GM12872 (cell line): ENCODE results near the gene CACNA2D3.

Source experiments
- TF ChIP-seq, protein P1 (sequence below): IDR thresholded peaks from 3 replicates; pipeline ENCODE4 v1.5.1; 2011; ENCODE audit warnings: low read depth, mild to moderate bottlenecking, low read length, moderate library complexity; ENCODE audit not compliant: insufficient read depth

The CACNA2D3 gene

DNA sequence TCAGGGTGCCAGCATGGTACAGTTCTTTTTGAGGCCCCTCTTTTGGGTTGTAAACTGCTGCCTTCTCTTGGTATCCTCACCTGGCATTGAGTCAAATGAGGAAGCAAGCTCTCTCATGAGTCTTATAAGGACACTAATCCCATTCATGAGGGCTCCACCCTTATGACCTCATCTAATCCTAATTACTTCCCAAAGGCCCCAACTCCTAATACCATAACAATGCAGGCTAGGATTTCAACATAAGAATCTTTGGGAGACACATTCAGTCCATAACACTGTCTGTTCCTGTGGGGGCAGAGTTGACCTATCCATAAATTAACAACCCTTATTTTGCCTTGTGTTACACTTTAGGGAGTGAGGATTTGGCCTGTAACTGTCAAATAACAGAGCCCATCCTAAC is 527.2 kb downstream of the CACNA2D3 start:
- TF ChIP-seq, protein P1, sequence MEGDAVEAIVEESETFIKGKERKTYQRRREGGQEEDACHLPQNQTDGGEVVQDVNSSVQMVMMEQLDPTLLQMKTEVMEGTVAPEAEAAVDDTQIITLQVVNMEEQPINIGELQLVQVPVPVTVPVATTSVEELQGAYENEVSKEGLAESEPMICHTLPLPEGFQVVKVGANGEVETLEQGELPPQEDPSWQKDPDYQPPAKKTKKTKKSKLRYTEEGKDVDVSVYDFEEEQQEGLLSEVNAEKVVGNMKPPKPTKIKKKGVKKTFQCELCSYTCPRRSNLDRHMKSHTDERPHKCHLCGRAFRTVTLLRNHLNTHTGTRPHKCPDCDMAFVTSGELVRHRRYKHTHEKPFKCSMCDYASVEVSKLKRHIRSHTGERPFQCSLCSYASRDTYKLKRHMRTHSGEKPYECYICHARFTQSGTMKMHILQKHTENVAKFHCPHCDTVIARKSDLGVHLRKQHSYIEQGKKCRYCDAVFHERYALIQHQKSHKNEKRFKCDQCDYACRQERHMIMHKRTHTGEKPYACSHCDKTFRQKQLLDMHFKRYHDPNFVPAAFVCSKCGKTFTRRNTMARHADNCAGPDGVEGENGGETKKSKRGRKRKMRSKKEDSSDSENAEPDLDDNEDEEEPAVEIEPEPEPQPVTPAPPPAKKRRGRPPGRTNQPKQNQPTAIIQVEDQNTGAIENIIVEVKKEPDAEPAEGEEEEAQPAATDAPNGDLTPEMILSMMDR: no peak

DNA sequence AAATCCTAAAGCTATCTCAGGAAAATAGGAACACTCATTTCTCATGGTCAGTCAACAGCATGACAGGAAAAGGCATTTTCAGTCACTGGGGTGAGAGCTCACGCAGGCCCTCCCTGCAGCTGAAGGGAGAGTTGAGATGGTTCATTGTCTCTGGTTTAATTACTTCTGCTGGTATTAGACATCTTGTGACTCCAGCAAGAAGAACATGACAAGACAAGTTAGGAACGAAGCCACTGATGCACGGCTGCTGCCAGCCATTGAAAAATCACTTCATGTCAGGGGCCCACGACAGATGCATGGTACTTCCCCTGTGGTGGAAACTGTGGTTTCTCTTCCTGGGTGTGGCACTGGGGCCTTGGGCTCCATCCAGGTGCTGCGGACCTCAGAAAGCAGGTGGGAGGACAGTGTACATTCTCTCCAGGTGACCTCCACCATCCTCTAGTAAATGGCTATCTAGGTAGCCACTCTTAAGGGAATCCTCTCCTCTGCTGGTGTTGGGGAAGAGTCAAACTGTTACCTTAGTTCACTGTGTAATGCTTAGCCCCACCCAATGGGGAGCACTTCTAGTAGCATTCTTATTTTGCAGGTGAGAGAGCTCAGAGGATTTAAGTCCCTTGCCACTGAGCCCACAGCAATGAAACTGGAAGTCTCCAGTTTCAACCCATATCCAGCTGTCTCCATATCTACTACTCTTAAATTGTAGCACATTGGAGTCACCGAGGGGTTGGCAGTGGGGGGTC is 531.3 kb downstream of the CACNA2D3 start:
- TF ChIP-seq, protein P1: no peak

DNA sequence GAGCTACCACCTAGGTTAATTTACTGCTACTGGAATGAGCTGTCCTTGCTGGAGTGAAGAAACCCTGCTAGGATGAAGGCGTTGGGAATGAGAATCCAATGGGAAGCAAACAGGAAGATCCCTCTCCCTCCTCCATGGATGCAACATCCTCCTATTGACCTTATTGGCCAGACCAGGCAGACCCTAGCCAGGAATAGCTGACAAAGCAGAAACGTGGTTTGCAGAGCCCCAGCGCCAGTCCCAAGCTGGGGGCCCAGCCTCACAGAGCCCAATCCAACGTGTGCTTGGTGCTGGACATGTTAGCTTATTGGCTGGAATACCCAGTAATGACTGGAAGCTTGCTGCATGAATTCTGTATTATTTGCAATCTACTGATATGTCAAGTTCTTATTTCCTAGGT is 532.4 kb downstream of the CACNA2D3 start:
- TF ChIP-seq, protein P1: no peak

DNA sequence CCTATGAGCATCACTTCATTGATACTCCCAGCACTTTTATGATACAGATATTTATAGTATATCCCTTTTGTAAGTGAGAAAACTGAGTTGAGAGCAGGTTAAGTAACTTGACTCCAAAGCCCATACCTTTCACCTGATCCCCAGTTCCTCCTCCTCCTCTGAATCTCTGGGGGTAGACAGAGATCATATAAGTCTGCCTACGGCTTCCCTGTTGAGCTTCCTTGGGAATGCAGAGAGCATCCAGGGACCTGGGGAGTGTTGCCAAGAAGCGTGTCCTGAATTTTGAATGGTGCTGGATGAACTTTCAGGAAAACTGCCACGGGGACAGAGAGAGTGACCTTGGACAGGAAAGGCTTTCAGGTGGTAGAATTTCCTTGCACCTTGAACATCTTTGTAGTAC is 537.0 kb downstream of the CACNA2D3 start:
- TF ChIP-seq, protein P1: no peak

DNA sequence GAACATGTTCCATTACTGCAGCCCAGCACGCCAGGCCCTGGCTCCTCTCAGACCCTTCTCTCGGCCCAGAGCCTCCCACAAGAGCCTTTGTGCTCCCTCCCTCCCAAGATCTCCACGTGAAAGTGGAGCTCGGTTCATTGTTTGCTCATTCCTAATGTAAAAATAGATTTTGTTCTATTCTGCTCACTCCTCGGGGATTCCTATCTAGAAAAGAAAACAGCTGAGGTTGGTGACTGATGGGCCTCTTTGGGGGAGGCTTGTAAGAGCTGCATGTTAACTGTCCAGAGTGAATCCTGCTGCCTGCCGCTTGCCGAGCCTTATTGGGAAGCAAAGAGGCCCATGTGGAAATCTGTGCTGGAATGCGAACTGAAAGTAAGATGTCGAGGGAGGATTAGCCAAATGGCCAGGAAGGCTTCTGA is 538.4 kb downstream of the CACNA2D3 start:
- TF ChIP-seq, protein P1: no peak

DNA sequence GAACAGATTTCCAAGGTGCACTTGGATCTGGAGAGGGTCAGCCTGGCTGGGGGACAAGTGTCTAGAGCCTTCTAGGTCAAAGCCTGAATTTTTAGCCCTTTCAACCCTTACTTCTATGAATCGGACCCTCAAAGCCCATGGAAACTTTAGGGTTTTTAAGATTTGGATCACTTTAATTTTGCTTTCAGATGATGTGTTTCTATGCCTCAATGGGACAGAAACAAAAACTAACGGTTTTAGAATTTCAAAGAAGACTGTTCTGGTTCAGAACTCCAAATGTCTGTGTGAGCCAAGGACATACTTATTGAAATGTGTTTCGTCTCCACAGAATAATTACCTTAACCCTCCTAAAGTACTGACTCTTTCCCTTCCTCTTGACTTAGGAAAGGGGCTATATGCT is 538.8 kb downstream of the CACNA2D3 start:
- TF ChIP-seq, protein P1: no peak

DNA sequence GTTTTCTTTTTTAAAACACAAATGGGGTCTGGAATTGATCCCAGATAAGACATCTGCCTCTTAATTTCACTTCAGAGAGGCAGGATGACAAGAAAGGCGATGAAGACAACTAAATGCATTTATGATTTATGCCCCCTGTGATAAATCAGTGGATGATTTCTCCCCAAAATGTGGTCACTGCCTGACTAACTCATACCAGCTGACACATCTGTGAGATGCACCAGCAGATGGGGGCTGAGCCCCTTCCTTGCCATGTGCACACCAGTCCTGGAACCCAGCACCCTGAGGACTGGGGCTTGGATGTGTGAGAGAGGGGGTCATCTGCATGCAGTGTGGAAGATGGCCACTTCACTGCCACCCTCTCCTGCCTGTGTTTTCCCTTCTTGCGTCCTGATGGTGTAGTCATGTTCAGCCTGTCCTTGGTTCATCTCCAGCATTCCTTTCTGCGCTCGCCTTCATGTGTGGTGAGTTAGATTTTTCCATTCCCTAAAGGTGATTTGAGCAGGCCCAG is 541.2 kb downstream of the CACNA2D3 start:
- TF ChIP-seq, protein P1: no peak
